Measurements from ENCODE around the gene FBXO42.

FBXO42 gene

GRCh38 chr1:16289959-16290358, 62.3 kb downstream of the FBXO42 start:
- peak; percentile 5; the same call in 1 of the 2 replicates for TF ChIP-seq RAD21 (IDR thresholded peaks at IDR 0.05; ENCODE audit: low read depth)
- no peak for TF ChIP-seq TEAD4 (IDR thresholded peaks at IDR 0.05)

- TF ChIP-seq REST (IDR thresholded peaks at IDR 0.05; ENCODE audit: low read depth), result no peak
- TF ChIP-seq YY1 (IDR thresholded peaks at IDR 0.05; ENCODE audit: low read depth), result no peak
- no peak for TF ChIP-seq USF1 (IDR thresholded peaks at IDR 0.05)
- TF ChIP-seq ZBTB7A (IDR thresholded peaks at IDR 0.05; ENCODE audit: low read depth), result no peak
- TF ChIP-seq RAD21 (IDR thresholded peaks at IDR 0.05; ENCODE audit: low read depth), result no peak
- no peak for TF ChIP-seq TAF1 (IDR thresholded peaks at IDR 0.05; ENCODE audit: low read depth)
- TF ChIP-seq EGR1 (IDR thresholded peaks at IDR 0.05), result no peak
- no peak for TF ChIP-seq TCF12 (IDR thresholded peaks at IDR 0.05; ENCODE audit: low read depth)
- no peak for TF ChIP-seq CREB1 (IDR thresholded peaks at IDR 0.05; ENCODE audit: low read depth)
- no peak for TF ChIP-seq NFIC (IDR thresholded peaks at IDR 0.05)
These were observed 66.2 kb downstream of the FBXO42 start for GRCh38 chr1:16286122-16286521.

GRCh38 chr1:16281765-16282164, 70.5 kb downstream of the FBXO42 start:
- TF ChIP-seq TCF12 (IDR thresholded peaks at IDR 0.05; ENCODE audit: low read depth) (no peak), FOXM1 (IDR thresholded peaks at IDR 0.05; ENCODE audit: borderline replicate concordance, low read depth) (no peak), EGR1 (IDR thresholded peaks at IDR 0.05) (no peak), USF1 (IDR thresholded peaks at IDR 0.05) (no peak), REST (IDR thresholded peaks at IDR 0.05; ENCODE audit: low read depth) (no peak), NFIC (IDR thresholded peaks at IDR 0.05) (no peak), MAX (IDR thresholded peaks at IDR 0.05) (no peak), YY1 (IDR thresholded peaks at IDR 0.05; ENCODE audit: low read depth) (no peak), CREB1 (IDR thresholded peaks at IDR 0.05; ENCODE audit: low read depth) (no peak), CEBPB (IDR thresholded peaks at IDR 0.05) (no peak)

- no peak for TF ChIP-seq TAF1 (IDR thresholded peaks at IDR 0.05; ENCODE audit: low read depth)
- TF ChIP-seq EP300 (IDR thresholded peaks at IDR 0.05; ENCODE audit: borderline replicate concordance), result no peak
- no peak for TF ChIP-seq RAD21 (IDR thresholded peaks at IDR 0.05; ENCODE audit: low read depth)
- TF ChIP-seq CREB1 (IDR thresholded peaks at IDR 0.05; ENCODE audit: low read depth), result no peak
- TF ChIP-seq CEBPB (IDR thresholded peaks at IDR 0.05), result no peak
- no peak for TF ChIP-seq TCF12 (IDR thresholded peaks at IDR 0.05; ENCODE audit: low read depth)
These were observed 73.1 kb downstream of the FBXO42 start for GRCh38 chr1:16279186-16279585.

- TF ChIP-seq REST (IDR thresholded peaks at IDR 0.05; ENCODE audit: low read depth) (no peak), FOXM1 (IDR thresholded peaks at IDR 0.05; ENCODE audit: borderline replicate concordance, low read depth) (no peak)
These were observed 75.8 kb downstream of the FBXO42 start for GRCh38 chr1:16276302-16277030.

Measured in Ishikawa (cell line).